Central memory CD4-positive, alpha-beta T cell (primary cell): ENCODE results near the gene CLIP1.

Experiments used
- DNase-seq: peaks from one replicate; pipeline ENCODE4 v3.0.0; 2022

CLIP1 gene

GRCh38 chr12:122244565-122245371 is 177.7 kb downstream of the CLIP1 start:
- DNase-seq, result peak; percentile 70

DNA sequence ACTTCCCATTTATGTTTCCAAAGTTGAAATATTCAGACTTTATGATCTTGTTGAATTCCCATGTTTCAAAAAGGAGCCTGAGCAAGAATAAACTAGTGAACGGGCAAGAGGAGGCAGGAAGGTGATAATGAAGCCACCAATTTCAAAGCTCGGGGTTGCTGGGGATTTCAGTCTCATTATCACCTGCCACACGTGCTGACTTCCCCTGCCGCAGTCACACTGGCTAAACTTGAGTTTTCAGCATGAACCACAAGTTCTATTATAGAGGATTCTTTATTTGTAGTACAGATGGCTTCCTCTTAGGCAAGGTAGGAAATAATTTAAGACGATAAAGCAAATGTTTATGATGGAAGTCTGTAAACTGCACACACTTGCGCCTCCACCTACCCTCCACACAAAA is 178.5 kb downstream of the CLIP1 start:
- peak; percentile 19 for DNase-seq

- DNase-seq, result no peak
Observed at GRCh38 chr12:122238861-122239260, 183.6 kb downstream of the CLIP1 start.

- no peak for DNase-seq
Observed at GRCh38 chr12:122235741-122236140, 186.7 kb downstream of the CLIP1 start.

- no peak for DNase-seq
Observed at GRCh38 chr12:122232691-122233090, 189.8 kb downstream of the CLIP1 start.

DNA sequence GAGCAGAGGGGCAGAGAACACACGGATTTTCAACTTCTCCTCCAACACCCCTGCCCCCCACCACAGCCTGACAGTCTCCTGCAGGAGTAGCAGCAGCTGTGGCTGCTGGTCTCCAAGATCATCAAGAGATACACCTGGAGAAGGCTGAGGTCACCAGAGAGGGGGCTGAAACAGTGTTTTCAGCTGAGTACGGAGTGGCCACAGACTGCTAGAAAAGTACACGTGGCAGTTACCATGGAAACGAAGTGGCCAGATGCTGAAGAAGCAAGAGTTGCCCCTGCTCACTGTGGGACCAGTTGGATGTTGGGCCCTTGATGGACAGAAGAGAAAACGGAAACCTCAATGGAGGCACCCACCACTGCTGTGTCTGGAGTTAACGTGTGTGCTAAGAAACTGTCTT is 191.7 kb downstream of the CLIP1 start:
- no peak for DNase-seq

- DNase-seq, result no peak
Observed at GRCh38 chr12:122228092-122228491, 194.4 kb downstream of the CLIP1 start.

- DNase-seq, result peak; percentile 52
Observed at GRCh38 chr12:122227341-122227740, 195.1 kb downstream of the CLIP1 start.

- no peak for DNase-seq
Observed at GRCh38 chr12:122226366-122227125, 195.9 kb downstream of the CLIP1 start.

- peak; percentile 100 for DNase-seq
Observed at GRCh38 chr12:122225683-122226365, 196.6 kb downstream of the CLIP1 start, which contains the start of gene DIABLO. DIABLO (minus strand) TSS chr12:122226052; CDS start chr12:122226014, 38 bp downstream.
